Measurements from ENCODE around the gene FLT1. TPM values are rescaled to one million over a fixed set of nuclear protein-coding genes. Genes with fewer than 3 reads are reported as not detected.

FLT1 gene
- total RNA-seq, 1 donor from 2014 or later = 0.81 TPM

GRCh38 chr13:28321756-28322155, 173.2 kb downstream of the FLT1 start:
- no peak for TF ChIP-seq CTCF (IDR thresholded peaks at IDR 0.05; ENCODE audit: unreplicated experiment)
- Mint-ChIP-seq H3K4me3 (ENCODE audit: low read depth) (no peak overlapping the region), H3K27ac (peak overlapping the region; percentile 12), H3K4me1 (ENCODE audit: low read depth) (peaks cover 11% of the 10 kb centered on the region), H3K27me3 (peaks cover 13% of the 10 kb centered on the region), H3K36me3 (ENCODE audit: insufficient read depth) (no peaks in the 10 kb centered on the region), H3K9me3 (ENCODE audit: low read depth) (no peaks in the 10 kb centered on the region)
- no peak for DNase-seq (ENCODE audit: low spot score, unreplicated experiment)

GRCh38 chr13:28320884-28321574, 173.9 kb downstream of the FLT1 start:
- Mint-ChIP-seq H3K27me3 (peaks cover 13% of the 10 kb centered on the region), H3K36me3 (ENCODE audit: insufficient read depth) (no peaks in the 10 kb centered on the region), H3K9me3 (ENCODE audit: low read depth) (no peaks in the 10 kb centered on the region), H3K4me3 (ENCODE audit: low read depth) (no peak overlapping the region), H3K27ac (peak overlapping the region; percentile 12), H3K4me1 (ENCODE audit: low read depth) (peaks cover 13% of the 10 kb centered on the region)
- TF ChIP-seq CTCF (IDR thresholded peaks at IDR 0.05; ENCODE audit: unreplicated experiment) = no peak
- no peak for DNase-seq (ENCODE audit: low spot score, unreplicated experiment)

GRCh38 chr13:28320209-28320608, 174.7 kb downstream of the FLT1 start:
- no peak overlapping the region for H3K4me3 Mint-ChIP-seq (ENCODE audit: low read depth)
- H3K9me3 Mint-ChIP-seq (ENCODE audit: low read depth) = no peaks in the 10 kb centered on the region
- no peak for TF ChIP-seq CTCF (IDR thresholded peaks at IDR 0.05; ENCODE audit: unreplicated experiment)
- no peak overlapping the region for H3K27ac Mint-ChIP-seq
- peaks cover 13% of the 10 kb centered on the region for H3K27me3 Mint-ChIP-seq
- H3K36me3 Mint-ChIP-seq (ENCODE audit: insufficient read depth) = no peaks in the 10 kb centered on the region
- H3K4me1 Mint-ChIP-seq (ENCODE audit: low read depth) = peaks cover 14% of the 10 kb centered on the region
- DNase-seq (ENCODE audit: low spot score, unreplicated experiment) = no peak

- TF ChIP-seq CTCF (IDR thresholded peaks at IDR 0.05; ENCODE audit: unreplicated experiment) = no peak
- no peak overlapping the region for H3K27ac Mint-ChIP-seq
- no peak overlapping the region for H3K4me3 Mint-ChIP-seq (ENCODE audit: low read depth)
- DNase-seq (ENCODE audit: low spot score, unreplicated experiment) = no peak
- no peaks in the 10 kb centered on the region for H3K9me3 Mint-ChIP-seq (ENCODE audit: low read depth)
- H3K4me1 Mint-ChIP-seq (ENCODE audit: low read depth) = peaks cover 14% of the 10 kb centered on the region
- peaks cover 13% of the 10 kb centered on the region for H3K27me3 Mint-ChIP-seq
- H3K36me3 Mint-ChIP-seq (ENCODE audit: insufficient read depth) = no peaks in the 10 kb centered on the region
Observed at GRCh38 chr13:28319528-28319927, 175.4 kb downstream of the FLT1 start.

GRCh38 chr13:28318496-28318895, 176.4 kb downstream of the FLT1 start:
- H3K9me3 Mint-ChIP-seq (ENCODE audit: low read depth) = no peaks in the 10 kb centered on the region
- H3K27me3 Mint-ChIP-seq = peaks cover 13% of the 10 kb centered on the region
- no peak overlapping the region for H3K4me3 Mint-ChIP-seq (ENCODE audit: low read depth)
- H3K36me3 Mint-ChIP-seq (ENCODE audit: insufficient read depth) = no peaks in the 10 kb centered on the region
- no peak for TF ChIP-seq CTCF (IDR thresholded peaks at IDR 0.05; ENCODE audit: unreplicated experiment)
- DNase-seq (ENCODE audit: low spot score, unreplicated experiment) = no peak
- H3K27ac Mint-ChIP-seq = no peak overlapping the region
- H3K4me1 Mint-ChIP-seq (ENCODE audit: low read depth) = peaks cover 14% of the 10 kb centered on the region

All from progenitor cell of endocrine pancreas (in vitro differentiated cells).